NCI-H82 (cell line): Measurements from ENCODE around the gene ZNF396.

Experiments
- DNase-seq: peaks from one replicate; lab custom pipeline; 2025; lab: John Stamatoyannopoulos, UW

ZNF396 gene

DNA sequence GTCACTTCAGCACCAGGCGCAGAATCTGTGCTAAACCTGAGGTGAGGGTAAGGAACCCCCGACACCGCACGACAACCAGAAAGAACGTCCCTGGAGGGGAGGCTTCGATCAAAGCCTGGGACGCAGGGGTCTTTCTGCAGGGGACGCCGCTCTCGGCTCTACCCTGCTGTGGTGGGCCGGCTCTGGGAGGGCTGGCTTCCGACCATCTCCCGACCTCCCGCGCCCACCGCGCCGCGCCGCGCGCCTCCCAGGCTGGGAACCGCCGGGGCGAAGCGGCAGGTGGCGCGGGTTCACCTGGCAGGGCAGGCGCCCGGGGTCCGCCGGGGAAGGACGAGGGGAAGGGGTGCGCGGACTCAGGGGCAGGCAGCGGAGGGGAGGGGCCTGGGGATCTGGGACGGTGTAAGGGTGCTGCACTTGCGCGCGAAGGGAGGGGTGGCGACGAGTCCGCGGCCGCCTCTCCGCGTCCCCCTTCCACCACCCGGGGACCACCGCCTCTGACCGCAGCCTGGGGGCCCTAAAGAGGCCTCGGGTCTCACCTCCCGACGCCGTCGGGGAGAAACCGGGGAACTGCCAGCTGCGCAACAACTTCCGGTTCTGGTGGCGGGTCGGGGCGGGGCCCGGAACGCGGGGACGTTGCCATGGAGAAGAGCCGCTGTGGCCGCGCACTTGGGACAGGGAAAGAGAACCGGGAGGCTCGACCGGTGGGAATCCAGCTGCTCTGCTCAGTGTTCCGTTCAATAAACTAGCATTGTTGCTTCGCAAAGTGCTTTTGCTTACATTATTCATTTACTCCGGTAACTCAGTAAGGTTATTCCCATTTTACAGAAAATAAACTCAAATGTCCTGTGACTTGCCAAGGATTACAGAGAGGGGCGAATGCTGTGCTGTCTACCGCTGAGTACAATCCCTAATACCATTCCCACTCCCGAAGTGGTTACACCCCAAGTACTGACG is at the start of gene ZNF396:
Gene ZNF396, minus strand, starts transcription at position 596 of the 954 bp plus-strand sequence. CDS start 3,045 bp downstream, outside the sequence.
- peak; percentile 75 for DNase-seq

GRCh38 chr18:35426786-35427185 is 49.6 kb upstream of the ZNF396 start:
- DNase-seq = no peak

- DNase-seq = no peak
Observed at GRCh38 chr18:35424356-35424755, 47.2 kb upstream of the ZNF396 start.

DNA sequence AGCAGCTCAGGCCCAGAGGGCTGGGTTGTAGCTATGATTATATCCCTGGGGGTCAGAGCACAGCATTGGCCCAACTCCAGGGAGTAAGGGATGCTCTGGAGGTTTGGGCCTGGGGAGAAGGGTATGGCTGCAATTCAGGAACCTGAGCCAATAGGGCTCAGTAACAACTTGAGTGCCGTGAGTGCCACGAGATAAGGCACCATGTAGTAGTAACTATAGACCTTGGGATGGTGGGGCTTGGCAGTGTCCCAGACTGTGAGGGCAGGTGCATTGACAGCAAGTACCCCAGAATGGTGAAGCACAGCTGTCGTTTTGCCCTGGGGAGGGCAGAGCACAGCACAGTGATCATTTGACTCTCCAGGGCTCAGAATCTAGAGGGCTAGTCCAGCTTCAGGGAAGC is 45.1 kb upstream of the ZNF396 start:
- no peak for DNase-seq

DNA sequence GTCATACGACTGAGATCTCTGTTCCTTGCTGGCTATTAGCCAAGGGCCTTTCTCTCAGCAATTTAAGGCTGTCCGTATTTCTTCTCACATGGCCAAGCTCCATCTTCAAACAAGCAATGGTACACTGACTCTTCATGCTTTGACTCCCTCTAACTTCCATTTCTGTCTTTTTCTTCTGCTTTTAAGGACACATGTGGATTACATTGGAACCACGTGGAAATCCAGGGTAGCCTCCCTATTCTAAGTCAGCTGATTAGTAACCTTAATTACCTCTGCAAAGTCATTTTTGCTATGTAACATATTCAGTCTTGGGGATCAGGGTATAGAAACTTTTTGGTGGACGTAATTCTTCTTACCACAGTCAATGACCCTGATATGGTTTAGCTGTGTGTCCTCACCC is 41.5 kb upstream of the ZNF396 start:
- no peak for DNase-seq

- DNase-seq = no peak
Observed at GRCh38 chr18:35417223-35417622, 40.1 kb upstream of the ZNF396 start.

GRCh38 chr18:35415511-35416073 is 38.5 kb upstream of the ZNF396 start:
- DNase-seq = no peak

GRCh38 chr18:35413163-35413511 is 36.0 kb upstream of the ZNF396 start:
- DNase-seq = no peak

DNA sequence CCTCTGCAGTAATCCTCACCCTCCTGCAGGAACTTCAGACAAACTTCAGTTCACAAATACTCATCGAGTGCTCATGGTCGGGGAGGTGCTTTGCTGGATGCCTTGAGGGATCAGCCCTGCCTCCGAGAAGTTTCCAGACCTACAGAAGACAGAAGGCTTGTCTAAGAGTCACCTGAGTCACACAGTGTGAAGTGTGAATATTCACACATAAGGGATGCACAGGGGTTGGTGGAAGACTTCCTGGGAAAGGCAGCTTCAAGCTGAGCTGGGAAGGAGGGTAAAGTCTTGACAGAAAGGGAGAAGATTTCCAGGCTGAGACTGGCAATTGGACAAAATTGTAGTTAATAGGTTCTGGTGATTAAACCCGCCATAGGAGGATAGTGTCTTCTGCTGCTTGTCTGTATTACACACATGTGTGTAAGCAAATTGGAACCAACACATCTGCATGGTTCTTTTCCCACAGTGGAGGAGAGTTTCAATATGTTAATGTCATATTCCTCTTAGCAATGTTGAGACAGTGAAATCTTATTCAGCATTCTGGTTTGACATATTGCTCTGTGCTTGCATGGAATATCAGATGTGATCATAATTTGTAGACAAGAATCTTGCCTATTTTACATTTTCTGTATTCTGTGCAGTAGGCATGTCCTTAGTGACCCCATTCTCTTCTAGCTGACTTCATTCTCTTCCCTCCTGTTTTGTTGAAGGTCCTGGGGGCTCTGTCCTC is 34.7 kb upstream of the ZNF396 start:
- DNase-seq = no peak

DNA sequence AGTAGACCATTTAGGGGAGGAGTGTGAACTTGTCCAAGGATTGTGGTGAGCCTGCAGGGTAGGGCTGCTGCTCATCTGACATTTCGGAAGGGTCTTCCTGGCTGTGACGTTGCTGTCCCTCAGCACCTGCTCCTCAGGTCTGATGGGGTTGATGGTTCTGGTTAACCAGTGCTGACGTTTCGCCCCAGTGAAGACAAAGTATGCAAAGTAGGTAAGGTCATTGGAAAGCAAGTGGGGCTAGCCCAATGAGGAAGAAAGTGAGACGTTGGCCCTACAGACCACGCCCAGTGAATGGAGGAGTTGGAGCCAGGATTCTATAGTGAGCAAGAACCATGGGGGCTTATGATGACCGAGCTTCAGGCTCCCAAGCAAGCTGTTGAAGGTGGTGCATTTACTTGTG is 33.4 kb upstream of the ZNF396 start:
- DNase-seq = no peak

DNA sequence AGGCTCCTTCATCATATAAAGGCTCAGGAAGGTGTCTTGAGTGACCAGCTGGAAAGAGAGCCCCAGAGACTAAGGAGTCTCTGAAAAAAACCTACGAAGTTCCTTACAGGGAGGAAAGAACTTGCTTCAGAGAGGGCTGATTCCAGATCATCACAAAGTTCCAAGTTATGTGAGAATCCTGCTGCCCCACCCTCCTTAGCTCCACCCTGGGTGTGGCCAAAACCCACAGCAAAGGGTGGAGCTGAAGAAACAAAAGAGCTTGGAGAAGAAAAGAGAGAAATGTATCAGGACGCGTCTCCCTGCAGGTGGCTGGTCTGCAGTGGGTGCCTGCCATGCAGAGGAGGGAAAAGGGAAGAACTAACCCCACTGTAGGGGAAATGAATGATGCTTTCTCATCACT is 32.8 kb upstream of the ZNF396 start:
- DNase-seq = no peak

DNA sequence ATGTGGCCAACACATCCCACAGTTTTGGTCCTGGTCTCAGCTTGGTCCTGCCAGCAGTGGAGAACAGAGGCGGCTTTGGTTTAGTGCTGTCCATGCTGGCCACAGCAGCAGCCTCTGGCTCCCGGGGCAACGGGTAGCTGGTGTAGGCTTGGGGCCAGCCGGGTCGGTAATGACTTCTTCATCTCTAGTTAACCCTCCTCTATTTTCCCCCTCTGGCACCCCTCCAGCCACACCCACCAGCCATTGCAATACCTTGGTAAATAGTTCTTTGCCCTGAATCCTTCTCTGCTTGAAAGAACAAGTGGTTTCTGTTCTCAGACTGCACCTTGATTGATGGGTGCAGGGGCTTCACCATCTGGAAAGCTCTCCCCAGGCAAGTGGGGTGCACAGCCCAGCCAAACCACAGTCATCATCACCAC is 31.7 kb upstream of the ZNF396 start:
- no peak for DNase-seq

DNA sequence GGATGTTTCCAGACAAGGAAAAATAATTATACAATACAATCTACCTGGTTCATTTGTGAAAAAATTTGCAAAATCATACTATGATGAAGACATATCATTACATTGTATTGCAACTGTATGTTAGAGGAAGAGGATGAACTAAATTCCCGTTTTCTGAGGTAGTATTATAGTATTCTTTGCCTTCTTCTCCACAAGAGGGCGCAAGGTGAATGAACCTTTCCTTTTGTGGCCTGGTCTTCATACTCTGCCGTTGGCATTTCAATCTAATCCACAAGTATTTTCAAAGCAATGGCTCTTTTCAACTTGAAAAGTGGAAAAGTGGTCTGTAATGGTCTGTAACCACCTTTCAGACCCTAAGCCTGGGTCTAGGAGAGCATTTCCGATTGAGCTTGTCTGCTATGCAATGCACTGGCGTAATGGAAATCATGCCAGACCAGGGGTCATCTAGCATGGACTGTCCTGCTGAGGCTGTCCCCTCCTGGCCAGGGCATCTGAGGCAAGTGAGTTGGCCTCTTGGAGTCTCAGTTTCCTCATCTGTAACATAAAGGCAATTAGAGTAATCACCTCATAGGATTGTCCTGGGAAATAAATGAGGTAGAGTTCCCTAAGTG is 30.8 kb upstream of the ZNF396 start:
- peak; percentile 83 for DNase-seq

DNA sequence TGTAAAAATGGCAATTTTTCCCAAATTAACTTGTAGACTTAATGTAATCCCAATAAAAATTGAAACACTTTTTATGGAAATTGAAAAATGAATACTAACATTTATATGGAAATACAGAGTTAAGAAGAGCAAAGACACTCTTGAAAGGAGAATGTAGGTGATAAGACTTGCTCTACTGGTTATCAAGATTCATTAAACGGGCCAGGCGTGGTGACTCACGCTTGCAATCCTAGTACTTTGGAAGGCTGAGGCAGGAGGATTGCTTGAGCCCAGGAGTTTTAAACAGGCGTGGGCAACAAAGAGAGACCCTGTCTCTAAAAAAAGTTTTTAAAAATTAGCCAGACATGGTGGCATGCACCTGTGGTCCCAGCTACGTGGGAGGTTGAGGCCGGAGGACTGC is 29.5 kb upstream of the ZNF396 start:
- no peak for DNase-seq

- DNase-seq = no peak
Observed at GRCh38 chr18:35397976-35398375, 20.8 kb upstream of the ZNF396 start.

- DNase-seq = no peak
Observed at GRCh38 chr18:35393716-35394115, 16.6 kb upstream of the ZNF396 start.

- DNase-seq = no peak
Observed at GRCh38 chr18:35392375-35392774, 15.2 kb upstream of the ZNF396 start.

DNA sequence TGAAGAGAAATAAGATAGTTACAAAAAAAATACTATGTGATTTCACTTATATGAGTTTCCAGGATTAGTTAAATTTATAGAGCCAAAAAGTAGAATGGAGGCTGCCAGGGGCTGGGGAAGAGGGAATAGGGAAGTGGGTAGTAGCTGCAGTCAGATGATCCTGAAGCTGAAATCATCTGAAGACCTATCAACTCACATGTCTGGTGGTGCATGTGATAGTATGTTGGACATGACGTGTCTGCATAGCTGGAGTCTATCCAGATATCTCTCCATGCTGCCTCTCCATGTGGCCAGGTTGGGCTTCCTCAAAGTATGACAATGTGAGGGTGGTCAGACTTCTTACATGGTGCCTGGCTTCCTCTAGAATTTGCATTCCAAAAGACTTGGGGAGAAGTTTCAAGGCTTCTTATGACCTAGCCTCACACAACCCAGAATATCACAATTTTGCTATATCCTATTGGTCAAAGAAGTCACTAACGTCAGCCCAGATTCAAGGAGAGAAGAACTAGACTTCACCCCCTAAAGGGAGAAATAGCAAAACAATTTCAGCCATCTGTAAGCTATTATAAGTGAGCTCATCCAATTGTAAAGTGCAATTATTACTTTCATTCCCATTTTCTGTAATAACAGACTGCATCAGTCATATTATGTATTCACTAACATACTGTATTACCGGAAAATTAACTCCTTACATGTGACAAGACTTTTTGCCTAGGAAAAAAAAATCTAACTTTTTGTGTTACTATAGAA is 14.0 kb upstream of the ZNF396 start:
- DNase-seq = no peak

DNA sequence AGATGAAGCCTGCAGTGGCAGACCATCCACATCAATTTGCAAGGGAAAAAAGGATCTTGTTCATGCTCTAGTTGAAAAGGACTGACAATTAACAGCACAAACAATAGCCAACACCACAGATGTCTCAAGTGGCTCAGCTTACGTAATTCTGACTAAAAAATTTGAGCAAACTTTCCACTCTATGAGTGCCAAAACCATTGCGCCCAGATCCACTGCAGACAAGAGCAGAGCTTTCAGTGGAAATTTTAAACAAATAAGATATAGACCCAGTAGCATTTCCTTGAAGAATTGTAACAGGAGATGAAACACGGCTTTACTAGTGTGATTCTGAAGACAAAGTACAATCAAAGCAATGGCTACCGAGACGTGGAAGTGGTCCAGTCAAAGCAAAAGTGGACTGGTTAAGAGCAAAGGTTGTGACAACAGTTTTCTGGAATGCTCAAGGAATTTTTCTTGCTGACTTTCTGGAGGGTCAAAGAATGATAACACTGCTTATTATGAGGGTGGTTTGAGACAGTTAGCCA is 12.0 kb upstream of the ZNF396 start:
- DNase-seq = no peak

- peak; percentile 49 for DNase-seq
Observed at GRCh38 chr18:35387152-35387571, 10.0 kb upstream of the ZNF396 start.

DNA sequence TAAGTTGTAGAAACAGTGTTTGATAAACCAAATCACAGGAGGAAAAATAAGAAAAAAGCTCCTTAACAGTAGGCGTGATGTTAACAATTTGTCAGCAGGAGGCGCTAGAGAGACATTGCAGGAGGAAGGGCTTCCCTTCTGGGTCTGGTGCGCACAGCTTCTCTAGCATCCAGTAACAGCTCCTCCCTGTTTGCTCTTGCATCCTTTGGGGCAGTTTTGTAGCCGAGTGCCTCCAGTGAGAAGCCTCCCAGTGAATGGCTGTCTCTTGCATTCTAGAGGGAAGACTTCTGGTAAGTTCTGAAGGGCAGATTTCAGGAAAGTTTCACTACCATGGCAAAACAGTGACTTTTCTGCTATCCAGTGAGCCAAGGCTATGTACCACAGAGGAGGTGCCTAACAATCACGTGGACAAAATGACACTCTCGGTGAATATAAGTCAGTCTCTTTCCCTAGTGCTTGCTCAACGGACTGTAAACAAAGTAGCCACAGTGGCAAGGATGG is 9.5 kb upstream of the ZNF396 start:
- peak; percentile 84 for DNase-seq
